Ascending aorta (tissue), 2 donors: Measurements from ENCODE around the gene RPRD1A. TPM values are rescaled to one million over a fixed set of nuclear protein-coding genes. Genes with fewer than 3 reads are reported as not detected.

Source experiments
- DNase-seq, 2 donors: peaks; one replicate each; pipeline ENCODE4 v3.0.0-alpha.2; 2019; ENCODE audit warnings: low spot score in 2 of 2
- H3K27ac ChIP-seq, 2 donors: fragments of 200-600 bp; sonication (generic); one replicate each; pipeline ENCODE4 v1.5.1; 2016 to 2017; ENCODE audit warnings: mild to moderate bottlenecking in 1 of 2
- H3K27me3 ChIP-seq: fragments of 200-600 bp; sonication (generic); one replicate; pipeline ENCODE4 v1.5.1; 2017
- H3K36me3 ChIP-seq, 2 donors: fragments of 200-600 bp; sonication (generic); one replicate each; pipeline ENCODE4 v1.5.1; 2016
- H3K4me1 ChIP-seq, 2 donors: fragments of 200-600 bp; sonication (generic); one replicate each; pipeline ENCODE4 v1.5.1; 2016 to 2017; ENCODE audit warnings: mild to moderate bottlenecking in 1 of 2
- H3K4me3 ChIP-seq, 2 donors: fragments of 200-600 bp; sonication (generic); one replicate each; pipeline ENCODE4 v1.5.1; 2016 to 2017; ENCODE audit warnings: mild to moderate bottlenecking in 1 of 2
- H3K9me3 ChIP-seq, 2 donors: fragments of 200-600 bp; sonication (generic); one replicate each; pipeline ENCODE4 v1.5.1; 2016
- intact Hi-C: fragments of 100-400 bp; cut with DNase I; formaldehyde crosslinking; loops from one replicate; pipeline ENCODE4 v1.15.1; 2023
- total RNA-seq: library from RNA; depleted of rRNA; stranded (reverse); fragments of >200 nt; gene quantifications from one replicate; pipeline ENCODE4 v1.1.0, GENCODE V29; 2016
- TF ChIP-seq, protein P1 (sequence below), 3 experiments: fragments of 200-600 bp in 2 of 3; fragments of 450-650 bp in 1 of 3; sonication (generic) in 2 of 3; IDR thresholded peaks; one replicate each; pipeline ENCODE4 v1.5.1; 2016 to 2019; ENCODE audit warnings: antibody characterized with exemption in 3 of 3, mild to moderate bottlenecking in 1 of 3, moderate library complexity in 1 of 3

Gene RPRD1A
- total RNA-seq, 1 donor from 2014 or later = 16.4 TPM

DNA sequence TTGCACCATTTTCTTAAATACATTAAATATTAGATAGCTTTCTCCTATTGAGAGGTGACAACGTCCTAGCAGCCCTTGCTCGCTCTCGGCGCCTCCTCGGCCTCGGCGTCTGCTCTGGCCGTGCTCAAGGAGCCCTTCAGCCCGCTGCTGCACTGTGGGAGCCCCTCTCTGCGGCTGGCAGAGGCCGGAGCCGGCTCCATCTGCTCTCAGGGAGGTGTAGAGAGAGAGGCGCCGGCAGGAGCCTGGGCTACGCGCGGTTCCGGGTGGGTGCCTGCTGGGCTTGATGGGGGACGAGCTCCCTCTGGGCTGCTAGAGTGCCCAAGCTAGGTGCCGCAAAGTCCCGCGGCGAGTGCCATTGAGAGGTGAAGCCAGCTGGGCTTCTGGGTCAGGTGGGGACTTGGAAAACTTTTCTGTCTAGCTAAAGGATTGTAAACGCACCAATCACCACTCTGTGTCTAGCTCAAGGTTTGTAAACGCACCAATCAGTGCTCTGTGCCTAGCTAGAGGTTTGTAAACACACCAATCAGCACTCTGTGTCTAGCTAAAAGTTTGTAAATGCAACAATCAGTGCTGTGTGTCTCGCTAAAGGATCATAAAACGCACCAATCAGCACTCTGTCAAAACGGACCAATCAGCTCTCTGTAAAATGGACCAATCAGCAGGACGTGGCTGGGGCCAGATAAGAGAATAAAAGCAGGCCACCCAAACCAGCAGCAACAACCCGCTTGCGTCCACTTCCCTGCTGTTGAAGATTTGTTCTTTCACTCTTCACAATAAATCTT lies 3.1 kb downstream of the RPRD1A start:
- intact Hi-C loops = no loop called here

DNA sequence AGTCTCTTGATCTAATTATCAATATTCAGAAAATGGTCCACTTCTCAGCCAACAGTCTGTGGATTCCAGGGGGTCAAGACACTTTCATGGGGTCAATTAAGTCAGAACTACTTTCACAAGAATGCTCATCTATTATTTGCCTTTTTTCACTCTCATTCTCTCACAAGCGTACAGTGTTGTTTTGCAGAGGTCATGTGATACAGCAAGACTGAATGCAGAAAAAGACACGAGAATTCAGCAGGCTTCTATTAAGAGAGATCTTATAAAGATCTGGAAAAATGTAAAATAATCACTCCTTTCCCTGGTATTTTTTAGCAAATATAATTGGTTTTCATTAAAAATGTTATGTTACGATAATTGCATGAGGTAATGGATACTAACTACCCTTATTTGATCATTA lies 8.7 kb downstream of the RPRD1A start:
- no peaks in the 10 kb centered on the region for H3K9me3 ChIP-seq
- intact Hi-C loops = no loop called here
- DNase-seq = no peak
- no peak overlapping the region for H3K4me3 ChIP-seq
- TF ChIP-seq, protein P1, sequence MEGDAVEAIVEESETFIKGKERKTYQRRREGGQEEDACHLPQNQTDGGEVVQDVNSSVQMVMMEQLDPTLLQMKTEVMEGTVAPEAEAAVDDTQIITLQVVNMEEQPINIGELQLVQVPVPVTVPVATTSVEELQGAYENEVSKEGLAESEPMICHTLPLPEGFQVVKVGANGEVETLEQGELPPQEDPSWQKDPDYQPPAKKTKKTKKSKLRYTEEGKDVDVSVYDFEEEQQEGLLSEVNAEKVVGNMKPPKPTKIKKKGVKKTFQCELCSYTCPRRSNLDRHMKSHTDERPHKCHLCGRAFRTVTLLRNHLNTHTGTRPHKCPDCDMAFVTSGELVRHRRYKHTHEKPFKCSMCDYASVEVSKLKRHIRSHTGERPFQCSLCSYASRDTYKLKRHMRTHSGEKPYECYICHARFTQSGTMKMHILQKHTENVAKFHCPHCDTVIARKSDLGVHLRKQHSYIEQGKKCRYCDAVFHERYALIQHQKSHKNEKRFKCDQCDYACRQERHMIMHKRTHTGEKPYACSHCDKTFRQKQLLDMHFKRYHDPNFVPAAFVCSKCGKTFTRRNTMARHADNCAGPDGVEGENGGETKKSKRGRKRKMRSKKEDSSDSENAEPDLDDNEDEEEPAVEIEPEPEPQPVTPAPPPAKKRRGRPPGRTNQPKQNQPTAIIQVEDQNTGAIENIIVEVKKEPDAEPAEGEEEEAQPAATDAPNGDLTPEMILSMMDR (IDR thresholded peaks at IDR 0.05) = no peak
- H3K4me1 ChIP-seq = no peaks in the 10 kb centered on the region
- H3K27ac ChIP-seq = no peak overlapping the region
- no peaks in the 10 kb centered on the region for H3K36me3 ChIP-seq
- H3K27me3 ChIP-seq = no peaks in the 10 kb centered on the region

More for the DNA sequence above, 3.1 kb downstream of the RPRD1A start:
- Histone ChIP-seq H3K27me3 (no peaks in the 10 kb centered on the region), H3K4me3 (no peak overlapping the region), H3K27ac (no peak overlapping the region), H3K9me3 (no peaks in the 10 kb centered on the region), H3K36me3 (no peaks in the 10 kb centered on the region), H3K4me1 (peaks cover 6 to 10% of the 10 kb centered on the region in 2 donors)
- no peak for DNase-seq
- TF ChIP-seq, protein P1 (IDR thresholded peaks at IDR 0.05) = no peak

DNA sequence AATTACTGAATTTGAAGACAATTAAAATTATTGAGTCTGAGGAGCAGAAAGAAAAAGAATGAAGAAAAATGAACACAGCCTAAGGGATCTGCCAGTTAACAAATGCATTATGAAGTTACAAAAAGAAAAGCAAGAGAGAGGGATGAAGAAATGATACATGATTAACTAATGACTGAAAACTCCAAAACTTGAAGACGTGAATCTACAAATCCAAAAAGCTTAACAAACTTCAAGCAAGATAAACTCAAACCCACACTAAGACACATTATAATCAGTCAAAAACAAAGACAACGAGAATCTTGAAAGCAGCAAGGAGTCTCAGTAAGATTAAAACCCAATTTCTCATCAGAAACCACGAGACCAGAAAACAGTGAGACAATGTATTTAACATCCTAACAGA lies 15.6 kb downstream of the RPRD1A start:
- TF ChIP-seq, protein P1 (IDR thresholded peaks at IDR 0.05) = no peak
- intact Hi-C loops = no loop called here
- H3K27ac ChIP-seq = no peak overlapping the region

DNA sequence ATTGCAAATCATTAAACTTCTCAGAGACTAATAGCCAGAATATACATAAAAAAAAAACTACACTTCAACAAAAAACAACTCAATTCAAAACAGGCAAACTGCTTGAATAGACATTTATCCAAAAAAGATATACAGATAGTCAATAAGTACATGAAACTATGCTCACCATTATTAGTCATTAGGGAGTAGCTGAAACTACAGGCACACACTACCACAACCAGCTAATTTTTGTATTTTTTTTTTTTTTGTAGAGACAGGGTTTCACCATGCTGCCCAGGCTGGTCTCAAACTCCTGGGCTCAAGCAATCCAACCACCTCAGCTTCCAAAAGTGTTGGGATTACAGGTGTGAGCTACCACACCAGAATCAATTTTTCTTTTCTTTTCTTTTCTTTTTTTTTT lies 16.9 kb downstream of the RPRD1A start:
- Histone ChIP-seq H3K27me3 (no peaks in the 10 kb centered on the region), H3K27ac (no peak overlapping the region), H3K4me3 (no peak overlapping the region), H3K9me3 (peaks cover 0 to 11% of the 10 kb centered on the region in 2 donors), H3K4me1 (no peaks in the 10 kb centered on the region), H3K36me3 (no peaks in the 10 kb centered on the region)
- TF ChIP-seq, protein P1 (IDR thresholded peaks at IDR 0.05) = no peak
- intact Hi-C loops = no loop called here
- no peak for DNase-seq

More for the DNA sequence above, 15.6 kb downstream of the RPRD1A start:
- no peaks in the 10 kb centered on the region for H3K4me1 ChIP-seq
- no peaks in the 10 kb centered on the region for H3K36me3 ChIP-seq
- no peak overlapping the region for H3K4me3 ChIP-seq
- no peak for DNase-seq
- no peaks in the 10 kb centered on the region for H3K27me3 ChIP-seq
- H3K9me3 ChIP-seq = peaks cover 0 to 11% of the 10 kb centered on the region in 2 donors

DNA sequence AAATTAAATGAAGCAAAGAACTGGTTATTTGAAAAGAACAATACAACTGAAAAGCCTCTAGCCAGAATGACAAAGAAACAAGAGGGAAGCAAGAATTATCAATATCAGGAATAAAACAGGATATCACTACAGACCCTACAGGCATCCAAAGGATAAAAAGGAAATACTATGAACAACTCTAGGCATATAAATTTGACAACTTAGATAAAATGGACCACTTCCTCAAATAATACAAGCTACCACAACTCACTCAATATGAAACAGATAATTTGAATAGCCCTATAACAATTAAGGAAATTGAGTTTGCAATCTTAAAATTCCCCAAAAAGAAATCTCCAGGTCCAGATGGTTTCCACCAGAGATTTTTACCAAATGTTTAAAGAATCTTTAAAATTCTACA lies 19.8 kb downstream of the RPRD1A start:
- no peak overlapping the region for H3K27ac ChIP-seq
- intact Hi-C loops = no loop called here
- TF ChIP-seq, protein P1 (IDR thresholded peaks at IDR 0.05) = no peak
- no peak for DNase-seq
- no peaks in the 10 kb centered on the region for H3K36me3 ChIP-seq
- H3K27me3 ChIP-seq = no peaks in the 10 kb centered on the region
- no peak overlapping the region for H3K4me3 ChIP-seq
- H3K4me1 ChIP-seq = no peaks in the 10 kb centered on the region
- peaks cover 0 to 11% of the 10 kb centered on the region in 2 donors for H3K9me3 ChIP-seq
